Activated T-helper 2 cell treated with anti-CD3 and anti-CD28 coated beads, Interferon-gamma antibody, Interleukin-2, Interleukin-4, amounts not matched to agents 10 μg/mL and 5 μg/mL and 100 μg/mL, durations not matched to agents 14 hours and 24 hours and 36 hours (primary cell): ENCODE measurements around the gene CCNY. TPM values are rescaled to one million over a fixed set of nuclear protein-coding genes. Genes with fewer than 3 reads are reported as not detected.

Experiments used
- DNase-seq: peaks from one replicate; pipeline ENCODE4 v3.0.0; 2021; ENCODE audit warnings: low spot score
- H3K27ac Mint-ChIP-seq: one replicate; pipeline ENCODE4 v1.8.0; 2021; ENCODE audit warnings: mixed read lengths
- H3K27me3 Mint-ChIP-seq: one replicate; pipeline ENCODE4 v1.8.0; 2021; ENCODE audit warnings: low read depth, mixed read lengths
- H3K36me3 Mint-ChIP-seq: one replicate; pipeline ENCODE4 v1.8.0; 2021; ENCODE audit warnings: low read depth, mixed read lengths
- H3K4me1 Mint-ChIP-seq: one replicate; pipeline ENCODE4 v1.8.0; 2021; ENCODE audit warnings: low read depth, mixed read lengths
- H3K4me3 Mint-ChIP-seq: one replicate; pipeline ENCODE4 v1.8.0; 2021; ENCODE audit warnings: low read depth, mild to moderate bottlenecking, moderate library complexity, mixed read lengths
- H3K9me3 Mint-ChIP-seq: one replicate; pipeline ENCODE4 v1.8.0; 2021; ENCODE audit warnings: mixed read lengths
- intact Hi-C: fragments of 100-400 bp; cut with micrococcal nuclease; formaldehyde crosslinking; loops from one replicate; pipeline ENCODE4 v1.15.1; 2023
- total RNA-seq: library from RNA; stranded (reverse); gene quantifications from 2 replicates; pipeline ENCODE4 v1.2.3, GENCODE V29; 2022

The CCNY gene
- total RNA-seq, 1 donor from 2014 or later = 60.4 TPM

DNA sequence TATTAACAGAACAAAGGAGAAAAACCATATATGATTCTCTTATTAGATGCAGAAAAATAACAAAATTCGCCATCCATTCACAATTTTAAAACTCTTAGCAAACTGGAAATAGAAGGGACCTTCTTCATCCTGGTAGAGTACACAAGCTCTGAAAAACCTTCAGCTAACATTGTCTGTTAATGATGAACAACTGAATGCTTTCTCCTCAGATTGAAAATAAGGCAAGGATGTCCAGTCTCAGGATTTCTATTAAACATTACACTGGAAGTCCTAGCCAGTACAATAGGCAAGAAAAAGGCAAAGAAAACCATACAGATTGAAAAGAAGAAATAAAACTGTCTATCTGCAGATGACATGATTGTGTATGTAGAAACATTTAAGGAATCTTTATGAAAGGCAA, 16.0 kb upstream of the CCNY start:
- Mint-ChIP-seq H3K27ac (no peak overlapping the region), H3K9me3 (peaks cover 11% of the 10 kb centered on the region), H3K4me1 (no peaks in the 10 kb centered on the region), H3K27me3 (no peaks in the 10 kb centered on the region), H3K4me3 (no peak overlapping the region), H3K36me3 (peaks cover 61% of the 10 kb centered on the region)
- DNase-seq = no peak
- intact Hi-C loops = no loop called here

DNA sequence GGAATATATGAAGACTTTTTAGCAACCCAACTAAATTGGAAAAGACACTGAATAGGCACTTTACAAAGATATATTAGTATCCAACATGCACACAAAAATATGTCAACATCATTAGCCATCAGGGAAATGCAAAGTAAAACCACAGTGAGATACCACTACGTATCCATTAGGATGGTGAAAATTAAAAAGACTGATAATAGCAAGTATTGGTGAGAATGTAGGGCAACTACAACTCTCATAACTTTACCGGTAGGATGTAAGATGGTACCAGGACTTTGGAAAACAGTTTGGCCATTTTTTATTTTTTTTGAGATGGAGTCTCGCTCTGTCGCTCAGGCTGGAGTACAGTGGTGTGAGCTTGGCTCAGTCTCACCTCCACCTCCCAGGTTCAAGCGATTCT, 13.7 kb upstream of the CCNY start:
- Mint-ChIP-seq H3K4me3 (no peak overlapping the region), H3K4me1 (no peaks in the 10 kb centered on the region), H3K9me3 (peaks cover 5% of the 10 kb centered on the region), H3K27me3 (no peaks in the 10 kb centered on the region), H3K36me3 (peaks cover 41% of the 10 kb centered on the region), H3K27ac (no peak overlapping the region)
- no peak for DNase-seq
- intact Hi-C loops = no loop called here

GRCh38 chr10:35324196-35324595, 12.1 kb upstream of the CCNY start:
- peaks cover 7% of the 10 kb centered on the region for H3K4me1 Mint-ChIP-seq
- no peaks in the 10 kb centered on the region for H3K27me3 Mint-ChIP-seq
- DNase-seq = no peak
- H3K36me3 Mint-ChIP-seq = peaks cover 38% of the 10 kb centered on the region
- intact Hi-C loops = no loop called here
- H3K4me3 Mint-ChIP-seq = no peak overlapping the region
- H3K9me3 Mint-ChIP-seq = peaks cover 5% of the 10 kb centered on the region
- H3K27ac Mint-ChIP-seq = no peak overlapping the region

DNA sequence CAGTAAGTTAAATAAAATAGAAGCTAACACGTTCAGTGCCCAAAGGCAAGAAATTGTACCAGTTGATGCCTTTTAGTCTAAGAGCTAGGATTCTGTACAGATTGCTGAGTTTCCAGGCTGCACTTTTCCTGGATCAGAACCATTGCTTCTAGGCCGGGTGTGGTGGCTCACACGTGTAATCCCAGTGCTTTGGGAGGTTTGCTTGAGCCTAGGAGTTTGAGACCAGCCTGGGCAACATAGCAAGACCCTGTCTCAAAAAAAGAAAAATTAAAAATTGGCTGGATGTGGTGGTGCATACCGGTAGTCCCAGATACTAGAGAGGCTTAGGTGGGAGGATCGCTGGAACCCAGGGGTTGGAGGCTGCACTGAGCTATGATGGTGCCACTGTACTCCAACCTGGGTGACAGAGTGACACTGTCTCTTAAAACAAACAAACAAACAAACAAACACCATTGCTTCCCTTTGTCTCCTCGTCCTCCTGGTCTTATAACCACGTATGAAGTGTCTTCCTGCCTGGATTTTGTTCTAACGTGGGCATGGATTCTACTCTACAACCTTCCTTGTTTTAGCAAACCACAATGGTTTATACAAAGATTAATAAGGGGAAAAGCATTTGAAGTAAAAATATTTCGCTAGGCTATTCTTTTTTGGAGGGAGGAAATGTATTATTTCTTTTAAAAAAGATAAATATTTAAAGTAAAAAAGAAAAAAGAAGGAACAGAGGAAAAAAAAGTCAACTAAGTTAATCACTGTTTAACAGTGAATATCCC, 9.7 kb upstream of the CCNY start:
- intact Hi-C loops = no loop called here
- Mint-ChIP-seq H3K27ac (no peak overlapping the region), H3K4me3 (no peak overlapping the region), H3K4me1 (peaks cover 13% of the 10 kb centered on the region), H3K27me3 (no peaks in the 10 kb centered on the region), H3K9me3 (peaks cover 5% of the 10 kb centered on the region), H3K36me3 (peaks cover 25% of the 10 kb centered on the region)
- DNase-seq = no peak

GRCh38 chr10:35327790-35328403, 8.4 kb upstream of the CCNY start:
- H3K27ac Mint-ChIP-seq = no peak overlapping the region

DNA sequence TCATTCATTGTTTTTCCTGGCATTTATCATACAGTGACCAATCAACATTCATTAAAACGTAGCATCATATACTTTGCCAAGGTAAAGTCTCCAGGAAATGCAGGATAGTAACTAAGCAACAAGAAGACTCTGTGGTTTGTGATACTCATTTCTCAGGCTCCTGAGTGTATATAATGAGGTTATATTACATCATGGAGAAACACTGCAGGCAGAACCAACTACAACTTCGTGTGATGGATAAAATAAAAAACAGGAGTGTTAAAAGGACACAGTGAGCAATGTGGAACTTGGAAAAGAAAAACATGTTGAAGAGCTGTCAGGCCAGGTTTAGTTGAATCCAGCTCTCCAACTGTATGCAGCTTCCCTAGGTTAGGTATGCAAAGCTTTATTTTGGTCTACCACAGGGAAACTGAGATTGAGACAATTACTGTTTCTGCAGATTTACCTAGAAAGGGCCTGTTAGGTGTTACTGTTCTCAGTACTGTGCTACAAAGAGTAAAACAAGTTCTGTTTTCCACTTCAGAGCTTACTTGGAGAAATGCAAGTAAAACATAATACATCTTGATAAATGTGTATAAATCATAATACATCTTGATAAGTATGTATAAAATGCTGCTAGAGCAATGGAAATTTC, 7.8 kb upstream of the CCNY start:
- Mint-ChIP-seq H3K4me3 (no peak overlapping the region), H3K9me3 (no peaks in the 10 kb centered on the region), H3K27me3 (no peaks in the 10 kb centered on the region), H3K4me1 (peaks cover 22% of the 10 kb centered on the region), H3K36me3 (peaks cover 20% of the 10 kb centered on the region), H3K27ac (peak overlapping the region; percentile 46)
- DNase-seq = no peak
- intact Hi-C loops = loop anchor here (1.0 kb wide), 1 partner anchor 13 kb away; no protein-coding TSS in a partner anchor

More at GRCh38 chr10:35327790-35328403, 8.4 kb upstream of the CCNY start:
- Mint-ChIP-seq H3K4me1 (peaks cover 18% of the 10 kb centered on the region), H3K9me3 (no peaks in the 10 kb centered on the region), H3K27me3 (no peaks in the 10 kb centered on the region), H3K36me3 (peaks cover 20% of the 10 kb centered on the region), H3K4me3 (no peak overlapping the region)
- intact Hi-C loops = loop anchor here (1.0 kb wide), 1 partner anchor 13 kb away; no protein-coding TSS in a partner anchor
- DNase-seq = no peak

DNA sequence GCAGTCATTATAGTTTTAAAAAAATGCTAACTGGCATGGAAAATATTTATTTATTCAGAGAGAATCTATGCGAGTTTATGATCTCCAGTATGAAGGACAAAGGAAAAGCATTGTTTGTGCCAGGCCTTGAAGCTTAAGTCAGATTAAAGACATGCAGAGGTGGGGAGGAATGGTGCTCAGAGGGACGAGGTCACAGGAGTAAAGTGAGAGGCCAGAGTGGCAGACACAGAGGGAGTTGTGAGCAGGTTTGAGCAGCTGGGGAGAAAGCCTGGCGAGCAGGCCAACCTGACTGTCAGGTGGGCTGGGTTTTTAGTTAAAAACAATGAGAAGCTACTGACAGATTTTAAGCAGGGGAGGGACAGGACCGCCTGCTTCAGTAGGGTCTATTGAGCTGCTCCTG, 6.8 kb upstream of the CCNY start:
- H3K27ac Mint-ChIP-seq = no peak overlapping the region

GRCh38 chr10:35331894-35332640, 4.2 kb upstream of the CCNY start:
- H3K4me3 Mint-ChIP-seq = no peak overlapping the region
- DNase-seq = no peak
- no peaks in the 10 kb centered on the region for H3K9me3 Mint-ChIP-seq
- H3K27ac Mint-ChIP-seq = no peak overlapping the region
- peaks cover 22% of the 10 kb centered on the region for H3K36me3 Mint-ChIP-seq
- intact Hi-C loops = loop anchor here (10.0 kb wide), 2 partner anchors 303 to 337 kb away; no protein-coding TSS in a partner anchor
- H3K4me1 Mint-ChIP-seq = peaks cover 36% of the 10 kb centered on the region
- no peaks in the 10 kb centered on the region for H3K27me3 Mint-ChIP-seq

More for the DNA sequence above, 6.8 kb upstream of the CCNY start:
- intact Hi-C loops = no loop called here
- H3K4me3 Mint-ChIP-seq = no peak overlapping the region
- H3K36me3 Mint-ChIP-seq = peaks cover 22% of the 10 kb centered on the region
- H3K4me1 Mint-ChIP-seq = peaks cover 26% of the 10 kb centered on the region
- DNase-seq = no peak
- H3K9me3 Mint-ChIP-seq = no peaks in the 10 kb centered on the region
- H3K27me3 Mint-ChIP-seq = no peaks in the 10 kb centered on the region

DNA sequence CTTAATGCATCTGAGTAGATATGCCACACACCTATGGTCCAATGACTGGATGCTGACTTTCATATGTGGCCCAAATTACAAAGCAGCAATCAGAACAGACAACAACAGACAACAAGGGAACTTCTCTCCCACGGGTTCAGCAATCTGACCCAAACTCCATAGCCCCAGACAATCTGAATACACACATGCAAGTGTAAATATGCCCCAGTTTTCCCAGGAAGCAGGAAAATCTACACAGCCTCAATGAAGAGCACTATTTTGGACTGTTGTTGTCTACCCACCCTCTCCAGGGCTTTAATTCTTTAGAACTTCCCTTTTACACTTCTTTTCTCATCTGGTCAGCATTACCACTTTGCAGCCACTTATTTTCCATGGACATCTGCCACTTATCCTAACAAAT, 2.0 kb upstream of the CCNY start:
- Mint-ChIP-seq H3K4me1 (peaks cover 43% of the 10 kb centered on the region), H3K9me3 (no peaks in the 10 kb centered on the region), H3K36me3 (peaks cover 31% of the 10 kb centered on the region), H3K27ac (no peak overlapping the region), H3K27me3 (no peaks in the 10 kb centered on the region), H3K4me3 (peak overlapping the region; percentile 62)
- intact Hi-C loops = loop anchor here (10.0 kb wide), 2 partner anchors 301 to 339 kb away; no protein-coding TSS in a partner anchor
- no peak for DNase-seq

- peak overlapping the region; percentile 90 for H3K4me3 Mint-ChIP-seq
- H3K36me3 Mint-ChIP-seq = peaks cover 31% of the 10 kb centered on the region
- no peak for DNase-seq
- H3K9me3 Mint-ChIP-seq = no peaks in the 10 kb centered on the region
- no peaks in the 10 kb centered on the region for H3K27me3 Mint-ChIP-seq
- intact Hi-C loops = loop anchor here (10.0 kb wide), 2 partner anchors 299 to 341 kb away; no protein-coding TSS in a partner anchor
- peaks cover 46% of the 10 kb centered on the region for H3K4me1 Mint-ChIP-seq
- H3K27ac Mint-ChIP-seq = peak overlapping the region; percentile 89
These were observed 901 bp upstream of the CCNY start for GRCh38 chr10:35335133-35336083.

GRCh38 chr10:35336921-35337823, 863 bp downstream of the CCNY start:
- Mint-ChIP-seq H3K36me3 (peaks cover 28% of the 10 kb centered on the region), H3K27ac (peak overlapping the region; percentile 63), H3K4me1 (peaks cover 57% of the 10 kb centered on the region), H3K9me3 (no peaks in the 10 kb centered on the region), H3K4me3 (peak overlapping the region; percentile 83), H3K27me3 (no peaks in the 10 kb centered on the region)
- DNase-seq = peak; percentile 24
- intact Hi-C loops = loop anchor here (10.0 kb wide), 2 partner anchors 298 to 342 kb away; no protein-coding TSS in a partner anchor
